ENCODE measurements around the gene CADPS.

The CADPS gene

GRCh38 chr3:62811119-62811518 lies 64.1 kb downstream of the CADPS start:
- no peak for DNase-seq (ENCODE audit: low read depth)

- DNase-seq (ENCODE audit: low read depth): no peak
Observed at GRCh38 chr3:62809369-62809768, 65.8 kb downstream of the CADPS start.

GRCh38 chr3:62805580-62806277 lies 69.5 kb downstream of the CADPS start:
- DNase-seq (ENCODE audit: low read depth): no peak

- no peak for DNase-seq (ENCODE audit: low read depth)
Observed at GRCh38 chr3:62805106-62805505, 70.1 kb downstream of the CADPS start.

GRCh38 chr3:62803276-62803675 lies 71.9 kb downstream of the CADPS start:
- no peak for DNase-seq (ENCODE audit: low read depth)

GRCh38 chr3:62798000-62798399 lies 77.2 kb downstream of the CADPS start:
- no peak for DNase-seq (ENCODE audit: low read depth)

GRCh38 chr3:62797132-62797531 lies 78.1 kb downstream of the CADPS start:
- DNase-seq (ENCODE audit: low read depth): no peak

- no peak for DNase-seq (ENCODE audit: low read depth)
Observed at GRCh38 chr3:62795978-62796657, 79.1 kb downstream of the CADPS start.

- no peak for DNase-seq (ENCODE audit: low read depth)
Observed at GRCh38 chr3:62793946-62794345, 81.3 kb downstream of the CADPS start.

GRCh38 chr3:62785384-62785783 lies 89.8 kb downstream of the CADPS start:
- no peak for DNase-seq (ENCODE audit: low read depth)

- no peak for DNase-seq (ENCODE audit: low read depth)
Observed at GRCh38 chr3:62781121-62781520, 94.1 kb downstream of the CADPS start.

- DNase-seq (ENCODE audit: low read depth): no peak
Observed at GRCh38 chr3:62777674-62778073, 97.5 kb downstream of the CADPS start.

GRCh38 chr3:62777130-62777529 lies 98.1 kb downstream of the CADPS start:
- DNase-seq (ENCODE audit: low read depth): no peak

- no peak for DNase-seq (ENCODE audit: low read depth)
Observed at GRCh38 chr3:62774221-62774620, 101.0 kb downstream of the CADPS start.

- DNase-seq (ENCODE audit: low read depth): no peak
Observed at GRCh38 chr3:62771331-62772072, 103.7 kb downstream of the CADPS start.

GRCh38 chr3:62768896-62769295 lies 106.3 kb downstream of the CADPS start:
- no peak for DNase-seq (ENCODE audit: low read depth)

- no peak for DNase-seq (ENCODE audit: low read depth)
Observed at GRCh38 chr3:62761711-62762110, 113.5 kb downstream of the CADPS start.

- no peak for DNase-seq (ENCODE audit: low read depth)
Observed at GRCh38 chr3:62761311-62761710, 113.9 kb downstream of the CADPS start.

- no peak for DNase-seq (ENCODE audit: low read depth)
Observed at GRCh38 chr3:62758296-62759066, 116.7 kb downstream of the CADPS start.

- no peak for DNase-seq (ENCODE audit: low read depth)
Observed at GRCh38 chr3:62757045-62757444, 118.2 kb downstream of the CADPS start.

- no peak for DNase-seq (ENCODE audit: low read depth)
Observed at GRCh38 chr3:62755285-62755684, 119.9 kb downstream of the CADPS start.

GRCh38 chr3:62749657-62750056 lies 125.6 kb downstream of the CADPS start:
- no peak for DNase-seq (ENCODE audit: low read depth)

Data from stimulated activated CD8-positive, alpha-beta memory T cell treated with anti-CD3 and anti-CD28 coated beads, Interleukin-12 subunit alpha, Interleukin-12 subunit beta, amount 100 ng/mL, for 4 hours (primary cell).